ENCODE measurements around the gene CRB3. TPM values are rescaled to one million over a fixed set of nuclear protein-coding genes. Genes with fewer than 3 reads are reported as not detected.
A peak's percentile ranks its signal among the peaks of the same experiment; 100 is the strongest.

Gene CRB3
- total RNA-seq, 1 donor = not detected

DNA sequence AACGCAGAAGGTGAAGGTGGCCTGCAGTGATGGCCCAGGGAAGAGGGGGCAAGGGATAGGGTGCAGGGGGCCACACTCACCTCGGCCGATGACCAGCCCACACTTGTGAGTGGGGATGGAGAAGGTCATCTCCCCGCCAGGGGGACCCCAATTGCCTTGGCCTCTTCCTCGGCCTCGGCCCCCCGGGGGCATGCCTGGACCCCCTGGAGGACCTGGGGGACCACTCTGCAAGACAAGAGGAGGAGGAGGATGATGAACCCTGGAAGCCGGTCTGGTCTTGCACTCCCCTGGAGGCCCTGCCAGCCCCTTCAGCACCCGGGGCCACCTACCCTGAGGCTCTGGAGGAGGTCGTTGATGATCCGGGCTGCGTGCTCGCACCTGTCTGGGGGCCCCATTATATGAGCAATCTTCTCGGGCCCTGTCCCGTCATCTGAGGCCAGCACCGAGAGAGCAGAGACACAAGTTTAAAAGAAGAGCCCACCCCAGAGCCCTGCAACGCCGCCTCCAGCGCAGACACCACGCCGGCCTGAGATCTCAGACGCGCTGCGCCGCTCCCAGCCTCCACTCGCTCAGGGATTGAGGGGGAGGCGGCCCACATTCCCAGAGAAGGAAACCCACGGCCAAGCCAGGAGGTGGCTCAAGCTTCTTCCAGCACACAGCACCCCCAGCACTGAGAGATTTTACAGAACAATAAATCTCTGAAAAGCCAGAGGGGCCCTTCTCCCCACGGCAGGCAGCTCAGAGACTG is 47.2 kb upstream of the CRB3 start:
- no peak overlapping the region for H3K4me2 ChIP-seq (ENCODE audit: insufficient read depth, low read length)
- H3K27ac ChIP-seq (ENCODE audit: low read depth, low read length) = no peak overlapping the region
- H3K79me2 ChIP-seq (ENCODE audit: insufficient read depth, low read length) = peaks cover 43% of the 10 kb centered on the region
- peak; percentile 74 for DNase-seq (ENCODE audit: insufficient read length, low spot score, missing footprints)
- H4K20me1 ChIP-seq (ENCODE audit: insufficient read depth, low read length) = peaks cover 41% of the 10 kb centered on the region
- no peak overlapping the region for H3K4me3 ChIP-seq (ENCODE audit: insufficient read depth, low read length)
- no peaks in the 10 kb centered on the region for H3K4me1 ChIP-seq (ENCODE audit: insufficient read depth, low read length)
- H3K9me3 ChIP-seq (ENCODE audit: low read depth, low read length) = no peaks in the 10 kb centered on the region
- no peaks in the 10 kb centered on the region for H3K27me3 ChIP-seq (ENCODE audit: insufficient read depth, low read length)
- H2AFZ ChIP-seq (ENCODE audit: low read length) = no peak overlapping the region
- H3K36me3 ChIP-seq (ENCODE audit: insufficient read depth, low read length) = peaks cover 73% of the 10 kb centered on the region
- TF ChIP-seq, protein P1, sequence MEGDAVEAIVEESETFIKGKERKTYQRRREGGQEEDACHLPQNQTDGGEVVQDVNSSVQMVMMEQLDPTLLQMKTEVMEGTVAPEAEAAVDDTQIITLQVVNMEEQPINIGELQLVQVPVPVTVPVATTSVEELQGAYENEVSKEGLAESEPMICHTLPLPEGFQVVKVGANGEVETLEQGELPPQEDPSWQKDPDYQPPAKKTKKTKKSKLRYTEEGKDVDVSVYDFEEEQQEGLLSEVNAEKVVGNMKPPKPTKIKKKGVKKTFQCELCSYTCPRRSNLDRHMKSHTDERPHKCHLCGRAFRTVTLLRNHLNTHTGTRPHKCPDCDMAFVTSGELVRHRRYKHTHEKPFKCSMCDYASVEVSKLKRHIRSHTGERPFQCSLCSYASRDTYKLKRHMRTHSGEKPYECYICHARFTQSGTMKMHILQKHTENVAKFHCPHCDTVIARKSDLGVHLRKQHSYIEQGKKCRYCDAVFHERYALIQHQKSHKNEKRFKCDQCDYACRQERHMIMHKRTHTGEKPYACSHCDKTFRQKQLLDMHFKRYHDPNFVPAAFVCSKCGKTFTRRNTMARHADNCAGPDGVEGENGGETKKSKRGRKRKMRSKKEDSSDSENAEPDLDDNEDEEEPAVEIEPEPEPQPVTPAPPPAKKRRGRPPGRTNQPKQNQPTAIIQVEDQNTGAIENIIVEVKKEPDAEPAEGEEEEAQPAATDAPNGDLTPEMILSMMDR (IDR thresholded peaks at IDR 0.05; ENCODE audit: extremely low read depth, low read depth, low read length) = no peak

- H3K4me2 ChIP-seq (ENCODE audit: insufficient read depth, low read length) = no peak overlapping the region
- H3K9me3 ChIP-seq (ENCODE audit: low read depth, low read length) = no peaks in the 10 kb centered on the region
- TF ChIP-seq, protein P1 (IDR thresholded peaks at IDR 0.05; ENCODE audit: extremely low read depth, low read depth, low read length) = peak; percentile 52
- no peak overlapping the region for H2AFZ ChIP-seq (ENCODE audit: low read length)
- peak; percentile 97 for DNase-seq (ENCODE audit: insufficient read length, low spot score, missing footprints)
- H3K4me1 ChIP-seq (ENCODE audit: insufficient read depth, low read length) = no peaks in the 10 kb centered on the region
- H3K4me3 ChIP-seq (ENCODE audit: insufficient read depth, low read length) = no peak overlapping the region
- peaks cover 83% of the 10 kb centered on the region for H3K36me3 ChIP-seq (ENCODE audit: insufficient read depth, low read length)
- H3K27ac ChIP-seq (ENCODE audit: low read depth, low read length) = no peak overlapping the region
- H3K79me2 ChIP-seq (ENCODE audit: insufficient read depth, low read length) = peaks cover 54% of the 10 kb centered on the region
- H3K27me3 ChIP-seq (ENCODE audit: insufficient read depth, low read length) = no peaks in the 10 kb centered on the region
- H4K20me1 ChIP-seq (ENCODE audit: insufficient read depth, low read length) = peaks cover 52% of the 10 kb centered on the region
Observed at GRCh38 chr19:6417713-6418561, 46.1 kb upstream of the CRB3 start.

DNA sequence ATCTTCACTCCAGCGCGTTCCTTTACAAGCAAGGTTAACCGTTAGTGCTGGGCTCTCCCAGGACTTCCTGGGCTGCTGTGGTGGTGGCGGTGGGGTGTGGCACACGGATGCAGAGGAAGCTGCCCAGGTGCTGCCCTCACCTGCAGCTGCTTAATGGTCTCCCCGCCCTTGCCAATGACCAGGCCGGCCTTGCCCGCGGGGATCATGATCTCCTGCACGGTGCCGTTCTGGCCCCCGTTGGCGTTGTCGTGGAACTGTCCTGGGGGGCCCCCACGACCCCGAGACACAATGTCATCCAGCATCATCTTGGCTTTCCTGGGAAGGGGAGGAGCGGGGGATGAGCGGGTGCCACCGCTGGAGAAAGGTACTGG is 45.5 kb upstream of the CRB3 start:
- Histone ChIP-seq H3K4me1 (ENCODE audit: insufficient read depth, low read length) (peaks cover 5% of the 10 kb centered on the region), H4K20me1 (ENCODE audit: insufficient read depth, low read length) (peaks cover 58% of the 10 kb centered on the region), H3K79me2 (ENCODE audit: insufficient read depth, low read length) (peaks cover 60% of the 10 kb centered on the region), H3K9me3 (ENCODE audit: low read depth, low read length) (no peaks in the 10 kb centered on the region), H3K36me3 (ENCODE audit: insufficient read depth, low read length) (peaks cover 83% of the 10 kb centered on the region), H3K27me3 (ENCODE audit: insufficient read depth, low read length) (no peaks in the 10 kb centered on the region), H3K4me2 (ENCODE audit: insufficient read depth, low read length) (no peak overlapping the region), H3K4me3 (ENCODE audit: insufficient read depth, low read length) (no peak overlapping the region), H3K27ac (ENCODE audit: low read depth, low read length) (no peak overlapping the region), H2AFZ (ENCODE audit: low read length) (no peak overlapping the region)
- TF ChIP-seq, protein P1 (IDR thresholded peaks at IDR 0.05; ENCODE audit: extremely low read depth, low read depth, low read length) = no peak
- no peak for DNase-seq (ENCODE audit: insufficient read length, low spot score, missing footprints)
